Activated naive CD8-positive, alpha-beta T cell treated with anti-CD3 and anti-CD28 coated beads, Interleukin-2, amount 50 U/mL, for 16 hours (primary cell): ENCODE measurements around the gene ATG9B.
"Not testable (repeated sequence)": the region's sequence is repeated elsewhere in the genome, so short reads cannot be mapped to it uniquely, and the experiment has no call there.

Source experiments
- DNase-seq: peaks from one replicate; pipeline ENCODE4 v3.0.0-alpha.2; 2020; ENCODE audit warnings: low read depth, low spot score

ATG9B gene

GRCh38 chr7:151057989-151058780 is 33.9 kb upstream of the ATG9B start:
- DNase-seq: peak; percentile 94

- DNase-seq: no peak
Measured at GRCh38 chr7:151057506-151057988, 33.3 kb upstream of the ATG9B start, which contains the start of gene CDK5. TSS of gene CDK5 (minus strand) at chr7:151057897. CDS start at chr7:151057848, 49 bp downstream.

- DNase-seq: no peak
Measured at GRCh38 chr7:151056666-151057505, 32.6 kb upstream of the ATG9B start.

- DNase-seq: no peak
Measured at GRCh38 chr7:151056283-151056665, 32.0 kb upstream of the ATG9B start.

- DNase-seq: no peak
Measured at GRCh38 chr7:151053751-151054150, 29.5 kb upstream of the ATG9B start.

- DNase-seq: no peak
Measured at GRCh38 chr7:151053096-151053495, 28.8 kb upstream of the ATG9B start.

GRCh38 chr7:151051108-151051507 is 26.8 kb upstream of the ATG9B start:
- DNase-seq: peak; percentile 25

GRCh38 chr7:151048911-151049463 is 24.7 kb upstream of the ATG9B start:
- no peak for DNase-seq

- no peak for DNase-seq
Measured at GRCh38 chr7:151047976-151048815, 23.9 kb upstream of the ATG9B start, which contains the start of gene ASIC3. TSS of gene ASIC3 (plus strand) at chr7:151048531. CDS start at chr7:151048886, 355 bp downstream.

- no peak for DNase-seq
Measured at GRCh38 chr7:151046603-151047573, 22.6 kb upstream of the ATG9B start.

GRCh38 chr7:151045967-151046366 is 21.7 kb upstream of the ATG9B start:
- no peak for DNase-seq

GRCh38 chr7:151045262-151045661 is 21.0 kb upstream of the ATG9B start:
- no peak for DNase-seq

- no peak for DNase-seq
Measured at GRCh38 chr7:151043959-151044358, 19.7 kb upstream of the ATG9B start.

GRCh38 chr7:151043449-151043848 is 19.2 kb upstream of the ATG9B start:
- DNase-seq: not testable (repeated sequence)

GRCh38 chr7:151040616-151041375 is 16.5 kb upstream of the ATG9B start:
- DNase-seq: no peak

- DNase-seq: no peak
Measured at GRCh38 chr7:151039850-151040548, 15.7 kb upstream of the ATG9B start.

GRCh38 chr7:151038951-151039849 is 14.9 kb upstream of the ATG9B start:
- peak; percentile 68 for DNase-seq

GRCh38 chr7:151035902-151036301 is 11.6 kb upstream of the ATG9B start:
- DNase-seq: no peak
